D341Med (cell line): ENCODE results near the gene LRRC27.

Experiments used
- DNase-seq: peaks from one replicate; pipeline ENCODE4 v3.0.0; 2012; ENCODE audit warnings: low spot score

The LRRC27 gene

DNA sequence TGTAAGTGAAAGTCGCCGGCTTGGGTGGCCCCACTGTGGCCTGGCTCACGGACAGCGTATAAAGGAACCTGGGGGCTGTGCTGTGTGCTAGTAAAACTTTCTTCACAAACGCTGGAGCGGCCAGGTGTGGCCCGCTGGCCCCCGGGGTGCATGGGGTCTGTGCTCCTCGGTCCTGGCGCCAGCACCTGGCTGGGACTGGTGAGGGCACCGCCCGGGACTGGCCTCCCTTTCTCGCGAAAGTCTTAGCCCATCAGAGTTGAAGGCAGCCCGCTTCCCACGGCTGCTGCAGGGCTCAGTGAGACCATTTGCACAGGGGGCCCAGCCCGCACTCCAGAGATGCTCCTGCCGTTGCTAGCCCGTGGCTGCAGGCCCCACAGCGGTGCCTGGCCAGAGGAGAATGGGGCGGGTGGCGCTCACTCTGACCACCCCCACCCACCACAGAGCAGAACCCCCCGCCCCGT, 70.8 kb downstream of the LRRC27 start:
- no peak for DNase-seq

DNA sequence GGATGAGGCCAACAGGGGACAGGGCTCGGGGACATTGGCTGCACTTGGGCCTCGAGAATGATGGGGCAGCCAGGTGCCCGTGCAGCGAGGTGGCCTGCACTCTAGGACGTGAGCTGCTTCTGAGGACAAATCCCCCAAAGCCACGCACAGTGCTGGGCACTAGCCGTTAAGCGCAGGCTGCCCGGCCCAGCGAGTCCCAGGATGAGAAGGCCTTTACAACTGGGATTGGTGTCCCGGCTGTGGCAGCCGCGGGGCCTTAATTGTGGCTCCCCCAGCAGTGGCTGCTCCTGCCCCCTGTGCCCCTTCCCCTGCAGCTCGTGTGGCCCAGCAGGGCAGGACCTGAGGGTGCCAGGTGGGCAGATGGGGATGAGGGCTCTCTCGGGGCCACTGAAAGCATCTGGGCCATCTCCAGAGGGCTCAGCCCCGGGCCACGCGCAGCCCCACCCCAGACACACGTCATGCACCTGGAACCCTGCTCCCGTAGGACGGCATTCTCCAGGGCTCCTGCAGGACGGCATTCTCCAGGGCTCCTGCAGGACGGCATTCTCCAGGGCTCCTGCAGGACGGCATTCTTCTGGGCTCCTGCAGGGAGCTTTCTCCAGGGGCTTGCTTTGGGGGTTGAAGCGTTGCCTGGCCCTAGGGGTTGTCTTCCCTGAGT, 71.6 kb downstream of the LRRC27 start:
- no peak for DNase-seq

- no peak for DNase-seq
Observed at GRCh38 chr10:132404169-132404880, 72.3 kb downstream of the LRRC27 start.

DNA sequence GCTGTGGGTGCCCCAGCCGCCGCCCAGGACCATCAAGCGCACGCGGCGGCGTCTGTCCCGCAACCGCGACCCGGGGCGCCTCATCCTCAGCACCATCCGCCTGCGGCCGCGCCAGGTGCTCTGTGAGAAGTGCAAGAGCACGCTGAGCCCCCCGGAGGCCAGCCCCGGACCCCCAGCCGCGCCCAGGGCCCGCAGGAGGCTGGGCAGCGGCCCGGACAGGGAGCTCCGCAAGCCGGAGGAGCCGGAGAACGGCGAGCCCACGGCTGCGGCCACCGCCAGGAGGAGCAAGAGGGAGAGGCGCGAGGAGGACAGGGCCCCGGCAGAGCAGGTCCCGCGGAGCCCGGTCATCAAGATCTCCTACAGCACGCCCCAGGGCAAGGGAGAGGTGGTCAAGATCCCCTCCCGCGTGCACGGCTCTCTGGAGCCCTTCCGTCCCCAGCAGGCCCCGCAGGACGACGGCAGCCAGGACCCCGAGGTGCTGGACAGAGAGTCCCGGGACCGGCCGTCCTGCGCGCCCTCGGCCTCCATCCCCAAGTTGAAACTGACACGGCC, 73.0 kb downstream of the LRRC27 start:
- DNase-seq = no peak

GRCh38 chr10:132405463-132405991, 73.5 kb downstream of the LRRC27 start:
- no peak for DNase-seq

DNA sequence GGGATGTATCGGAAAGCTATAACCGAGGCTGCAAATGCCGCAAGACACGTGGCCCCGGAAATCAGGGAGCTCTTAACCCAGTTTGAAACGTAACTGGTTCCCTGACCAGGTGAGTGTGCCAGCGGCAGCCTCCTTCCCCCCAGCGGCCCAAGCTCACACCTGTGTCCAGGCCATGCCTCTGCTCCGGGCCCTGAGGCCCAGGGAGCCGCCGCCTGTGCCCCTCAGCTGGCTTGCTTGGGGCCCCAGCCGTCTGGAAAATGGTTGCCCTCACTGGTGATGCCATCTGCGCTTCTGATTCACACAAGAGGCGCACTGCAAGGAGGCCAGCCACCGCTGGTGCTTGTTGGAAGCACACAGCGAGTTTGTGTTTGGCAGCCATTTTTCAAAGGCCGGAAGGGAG, 74.2 kb downstream of the LRRC27 start:
- no peak for DNase-seq

GRCh38 chr10:132406750-132407149, 74.8 kb downstream of the LRRC27 start:
- DNase-seq = no peak

DNA sequence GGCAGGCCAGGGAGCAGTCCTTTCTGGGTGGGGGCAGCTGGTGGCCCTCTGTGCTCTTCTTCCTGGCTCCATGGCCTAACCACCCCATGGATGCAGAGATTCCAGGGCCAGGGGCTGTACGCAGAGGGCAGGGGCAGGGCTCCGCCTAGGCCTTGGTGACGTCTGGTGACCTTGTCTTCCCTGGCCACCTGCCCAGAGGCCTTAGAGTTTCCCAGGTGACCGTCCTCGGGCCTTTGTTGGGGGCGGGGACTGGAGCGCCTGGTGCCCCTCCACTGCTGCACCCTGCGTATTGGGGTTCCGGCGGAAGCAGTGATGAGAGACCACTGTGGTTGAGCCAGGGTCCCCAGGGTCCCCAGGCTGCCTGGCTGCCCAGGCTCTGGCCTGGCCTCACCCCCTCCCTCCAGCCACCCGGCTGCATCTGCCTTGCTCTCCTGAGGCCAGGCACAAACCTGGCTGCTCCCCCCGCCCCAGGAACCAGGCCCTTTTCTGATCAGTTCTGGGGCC, 75.3 kb downstream of the LRRC27 start:
- DNase-seq = no peak

DNA sequence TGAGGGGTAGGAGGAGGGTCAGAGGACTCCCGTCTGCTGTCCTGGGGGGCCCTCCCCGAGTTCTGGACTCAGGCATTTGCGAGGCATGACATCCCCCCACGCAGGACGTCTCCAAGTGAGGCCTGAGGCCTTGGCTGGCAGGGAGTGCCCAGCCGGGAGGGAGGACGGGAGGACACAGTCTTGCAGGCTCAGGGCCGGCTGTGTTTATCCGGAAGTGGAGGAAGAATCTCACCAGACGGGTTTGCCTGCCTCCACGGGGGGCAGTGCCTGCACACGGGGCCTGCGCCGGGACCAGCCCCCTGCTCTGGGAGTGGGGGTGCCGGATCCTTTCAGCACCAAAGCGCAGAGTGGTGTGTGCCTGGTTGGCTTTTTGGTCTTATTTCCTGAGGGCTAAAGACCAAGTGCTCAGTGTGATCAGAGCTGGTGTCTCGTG, 75.9 kb downstream of the LRRC27 start:
- no peak for DNase-seq

- no peak for DNase-seq
Observed at GRCh38 chr10:132408367-132408781, 76.4 kb downstream of the LRRC27 start.

GRCh38 chr10:132408823-132409666, 77.1 kb downstream of the LRRC27 start:
- DNase-seq = no peak

GRCh38 chr10:132409667-132410028, 77.7 kb downstream of the LRRC27 start:
- no peak for DNase-seq

DNA sequence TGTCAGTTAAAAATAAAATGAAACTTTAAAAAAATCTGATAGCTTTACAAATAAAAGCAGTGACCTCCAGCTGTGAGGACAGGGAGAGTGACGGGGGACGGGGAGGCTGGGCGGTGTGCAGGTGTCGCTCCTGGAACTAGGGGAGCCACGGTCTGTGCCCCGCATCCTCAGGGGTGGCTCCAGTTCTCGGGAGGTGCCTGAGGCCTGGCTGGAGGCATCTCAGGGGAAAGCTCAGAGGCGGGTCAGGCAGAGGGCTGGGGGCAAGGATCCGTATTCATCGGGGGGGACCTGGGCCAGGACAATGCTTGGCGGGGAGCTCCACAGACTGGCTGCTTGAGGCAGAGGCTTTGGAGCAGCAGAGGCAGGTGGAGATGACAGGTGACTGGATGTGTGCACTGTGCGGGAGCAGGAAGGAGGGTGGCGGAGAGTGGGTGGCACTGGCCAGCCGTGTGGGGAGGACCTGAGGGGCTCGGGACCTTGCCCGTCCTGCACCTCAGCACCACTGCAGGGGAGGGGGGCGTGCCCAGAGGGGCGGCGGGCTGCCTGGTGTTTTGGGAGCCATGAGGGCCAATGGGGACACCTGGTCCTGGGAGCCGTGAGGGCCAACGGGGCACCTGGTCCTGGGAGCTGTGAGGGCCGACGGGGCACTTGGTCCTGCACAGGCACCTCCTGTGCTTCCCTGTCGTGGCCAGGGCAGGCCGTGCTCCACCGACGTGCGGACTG, 78.2 kb downstream of the LRRC27 start:
- DNase-seq = no peak

DNA sequence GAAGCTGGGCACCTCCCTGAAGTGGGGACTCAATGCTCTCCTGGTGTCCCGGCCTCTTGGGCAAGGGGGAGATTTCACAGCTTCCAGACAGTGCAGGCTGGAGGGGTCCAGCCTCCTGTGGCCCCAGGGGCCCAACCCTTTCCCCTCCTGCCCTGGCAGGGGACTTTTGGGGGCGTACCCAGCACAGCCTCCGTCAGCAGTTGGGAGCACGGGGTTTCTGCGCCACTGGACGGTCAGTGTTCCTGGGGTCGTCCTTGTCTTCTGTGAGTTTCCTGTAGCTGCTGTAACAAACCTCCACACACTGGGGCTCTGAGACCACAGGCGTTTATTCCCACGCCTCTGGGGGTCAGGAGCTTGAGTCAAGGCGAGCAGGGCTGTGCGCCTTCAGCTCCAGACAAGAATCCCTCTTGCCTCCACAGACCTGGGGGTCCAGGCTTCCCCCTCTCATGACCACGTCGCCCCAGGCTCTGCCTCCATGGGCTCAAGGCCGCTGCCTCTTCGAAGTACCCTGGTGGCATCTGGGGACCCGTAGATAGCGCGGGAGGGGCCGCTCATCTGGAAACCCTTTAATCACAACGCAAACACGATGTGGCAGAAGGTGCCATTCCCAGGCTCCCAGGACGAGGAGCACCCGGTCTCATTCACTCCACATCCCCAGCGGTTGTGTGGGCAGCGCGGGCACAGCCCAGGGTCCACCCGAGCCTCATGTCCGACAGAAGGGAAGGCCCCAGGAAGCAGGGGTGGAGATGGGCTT, 79.0 kb downstream of the LRRC27 start:
- DNase-seq = no peak

GRCh38 chr10:132411561-132412253, 79.7 kb downstream of the LRRC27 start:
- DNase-seq = no peak

- DNase-seq = no peak
Observed at GRCh38 chr10:132412316-132413192, 80.6 kb downstream of the LRRC27 start.

DNA sequence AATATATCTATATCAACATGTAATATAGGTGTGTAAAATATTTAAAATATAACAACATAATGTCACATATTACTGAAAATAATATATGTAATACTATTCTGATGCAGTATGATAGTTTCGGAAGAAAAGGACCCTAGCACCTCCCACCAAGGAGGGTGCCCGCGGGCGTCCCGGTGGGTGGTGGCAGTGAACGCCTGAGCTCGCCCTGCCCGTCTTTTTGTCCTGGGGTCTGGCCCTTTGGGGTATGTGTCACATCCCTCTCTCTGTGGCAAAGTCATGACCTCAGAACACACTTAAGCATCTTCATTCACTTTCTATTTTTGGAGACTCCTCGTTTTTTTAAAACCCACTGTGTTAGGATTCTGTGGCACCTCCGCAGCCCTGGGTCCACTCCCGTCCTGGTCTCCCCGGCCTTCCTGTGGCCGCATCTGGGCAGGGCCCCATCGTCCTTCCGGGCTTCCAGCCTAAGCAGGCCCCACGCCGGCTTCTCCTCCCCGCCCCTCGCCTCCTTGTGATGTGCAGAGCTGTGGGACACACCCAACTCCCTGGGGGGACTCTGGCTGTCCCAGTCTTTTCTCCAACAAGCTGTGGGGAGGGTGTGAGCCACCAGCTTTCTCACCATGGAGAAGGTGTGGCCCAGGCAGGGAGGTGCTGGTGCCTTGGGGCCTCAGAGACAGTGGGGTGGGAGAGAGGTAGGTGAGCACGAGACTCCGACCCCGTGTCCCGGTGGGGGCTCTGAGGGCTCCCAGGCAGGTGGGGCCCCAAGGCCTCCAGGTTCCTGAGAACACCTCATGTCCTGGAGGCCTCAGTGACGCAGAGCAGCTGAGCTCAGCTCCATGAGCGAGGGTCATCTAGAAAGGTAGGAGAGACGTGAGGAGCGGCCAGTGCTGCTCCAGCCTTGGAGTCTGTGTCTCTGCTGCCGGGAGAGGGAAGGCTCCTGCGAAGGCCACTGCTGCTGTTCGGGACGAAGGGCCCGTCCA, 81.5 kb downstream of the LRRC27 start:
- no peak for DNase-seq
